ENCODE measurements around the gene ACE. TPM values are rescaled to one million over a fixed set of nuclear protein-coding genes. Genes with fewer than 3 reads are reported as not detected.
"Not testable (repeated sequence)": the region's sequence is repeated elsewhere in the genome, so short reads cannot be mapped to it uniquely, and the experiment has no call there.

Gene ACE
- total RNA-seq, 4 donors from 2014 or later, result 3.0 to 10.2 (median 7.2) TPM

GRCh38 chr17:63450551-63450950 is 26.3 kb upstream of the ACE start:
- H3K4me3 ChIP-seq (ENCODE audit: low read depth, poor library complexity, severe bottlenecking), result no peak overlapping the region
- intact Hi-C loops (cut with DNase I; ENCODE audit: low total_unique reads), result no loop called here
- no peak for TF ChIP-seq POLR2A (IDR thresholded peaks at IDR 0.05)
- TF ChIP-seq CTCF (IDR thresholded peaks at IDR 0.05), result no peak
- DNase-seq (ENCODE audit: low spot score in 2 of 2), result no peak
- WGBS, 2 donors, result 56 to 68% methylated on average over 11 of the region's 11 CpGs

GRCh38 chr17:63451150-63451549 is 25.7 kb upstream of the ACE start:
- intact Hi-C loops (cut with DNase I; ENCODE audit: low total_unique reads), result no loop called here
- DNase-seq (ENCODE audit: low spot score in 2 of 2), result no peak
- H3K4me3 ChIP-seq (ENCODE audit: low read depth, poor library complexity, severe bottlenecking), result no peak overlapping the region
- WGBS, 2 donors, result 88 to 97% methylated on average over 10 to 11 of the region's 11 CpGs
- TF ChIP-seq POLR2A (IDR thresholded peaks at IDR 0.05) (no peak), CTCF (IDR thresholded peaks at IDR 0.05) (no peak)

- intact Hi-C loops (cut with DNase I; ENCODE audit: low total_unique reads), result no loop called here
- WGBS, 2 donors, result 87% methylated on average over 13 to 15 of the region's 15 CpGs
- no peak for DNase-seq (ENCODE audit: low spot score in 2 of 2)
- H3K4me3 ChIP-seq (ENCODE audit: low read depth, poor library complexity, severe bottlenecking), result no peak overlapping the region
- no peak for TF ChIP-seq POLR2A (IDR thresholded peaks at IDR 0.05)
- no peak for TF ChIP-seq CTCF (IDR thresholded peaks at IDR 0.05)
These were observed 24.6 kb upstream of the ACE start for GRCh38 chr17:63452046-63452961.

GRCh38 chr17:63452962-63453551 is 23.8 kb upstream of the ACE start:
- intact Hi-C loops (cut with DNase I; ENCODE audit: low total_unique reads), result no loop called here
- 58 to 59% methylated on average over 7 of the region's 7 CpGs for WGBS, 2 donors
- no peak overlapping the region for H3K4me3 ChIP-seq (ENCODE audit: low read depth, poor library complexity, severe bottlenecking)
- no peak for TF ChIP-seq CTCF (IDR thresholded peaks at IDR 0.05)
- TF ChIP-seq POLR2A (IDR thresholded peaks at IDR 0.05), result no peak
- DNase-seq (ENCODE audit: low spot score in 2 of 2), result no peak

- intact Hi-C loops (cut with DNase I; ENCODE audit: low total_unique reads), result not testable (repeated sequence)
- WGBS, 2 donors, result 78 to 93% methylated on average over 6 of the region's 6 CpGs
These were observed 22.5 kb upstream of the ACE start for GRCh38 chr17:63454357-63454756.

GRCh38 chr17:63454915-63455314 is 21.9 kb upstream of the ACE start:
- no peak for DNase-seq (ENCODE audit: low spot score in 2 of 2)
- TF ChIP-seq CTCF (IDR thresholded peaks at IDR 0.05) (no peak), POLR2A (IDR thresholded peaks at IDR 0.05) (no peak)
- WGBS, 2 donors, result 30 to 50% methylated on average over 4 to 5 of the region's 5 CpGs
- intact Hi-C loops (cut with DNase I; ENCODE audit: low total_unique reads), result no loop called here
- H3K4me3 ChIP-seq (ENCODE audit: low read depth, poor library complexity, severe bottlenecking), result no peak overlapping the region

More at GRCh38 chr17:63454357-63454756, 22.5 kb upstream of the ACE start:
- H3K4me3 ChIP-seq (ENCODE audit: low read depth, poor library complexity, severe bottlenecking); DNase-seq (ENCODE audit: low spot score in 2 of 2): not testable (repeated sequence)

All from lower leg skin (tissue), 4 donors.